Tibial nerve (tissue), 4 donors: Measurements from ENCODE around the gene FBXW8.

ENCODE experiments used
- CTCF ChIP-seq, 5 experiments: fragments of 200-600 bp in 3 of 5; fragments of 450-650 bp in 2 of 5; sonication (generic) in 3 of 5; IDR thresholded peaks; one replicate each; pipeline ENCODE4 v1.5.1; 2016 to 2019; ENCODE audit warnings: antibody characterized with exemption in 5 of 5, mild to moderate bottlenecking in 3 of 5, moderate library complexity in 2 of 5
- EP300 ChIP-seq, 2 donors: sonication (generic); formaldehyde crosslinking; IDR thresholded peaks; one replicate each; pipeline ENCODE4 v1.6.1; 2017; ENCODE audit warnings: antibody characterized with exemption in 2 of 2, mild to moderate bottlenecking in 1 of 2
- POLR2A ChIP-seq, 2 donors: fragments of 450-650 bp; IDR thresholded peaks; one replicate each; pipeline ENCODE4 v1.6.1; 2017; ENCODE audit warnings: antibody characterized with exemption in 2 of 2, mild to moderate bottlenecking in 2 of 2, moderate library complexity in 2 of 2

DNA sequence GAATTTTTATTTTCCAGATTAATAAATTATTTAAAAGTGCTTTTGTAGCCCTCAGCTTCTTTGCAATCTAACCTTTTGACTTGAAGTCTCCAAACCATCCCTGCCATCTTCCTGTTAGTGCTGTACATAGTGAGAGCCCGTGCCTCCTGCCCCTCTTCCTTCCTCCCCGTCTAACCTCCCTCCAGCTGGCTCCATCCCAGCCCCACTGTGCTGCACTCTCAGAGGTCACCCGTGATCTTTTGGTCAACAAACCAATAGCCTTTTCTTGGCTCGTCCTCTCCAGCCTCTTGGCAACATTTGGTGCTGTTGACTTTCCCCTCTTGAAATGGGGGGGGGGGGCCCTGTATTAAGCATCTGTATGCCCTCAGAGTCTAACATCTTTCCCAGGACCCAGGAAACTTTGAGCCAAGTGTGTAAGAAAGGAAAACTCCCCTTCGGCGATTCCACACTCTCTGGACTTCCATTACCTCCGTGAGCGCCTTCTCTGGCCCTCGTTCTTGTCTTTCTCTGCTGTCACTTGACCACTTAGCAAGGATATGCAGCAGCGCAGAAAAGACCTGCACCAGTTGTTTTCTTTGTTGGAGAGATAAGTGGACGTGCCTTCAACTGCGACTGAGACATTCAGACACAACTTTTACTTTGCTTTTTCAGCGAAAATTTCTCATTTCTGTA is 44.1 kb downstream of the FBXW8 start:
- TF ChIP-seq CTCF (IDR thresholded peaks at IDR 0.05) (no peak), POLR2A (IDR thresholded peaks at IDR 0.05) (no peak), EP300 (IDR thresholded peaks at IDR 0.05) (no peak)
